GM23248 (cell line): Measurements from ENCODE around the gene PLCH2. TPM values are rescaled to one million over a fixed set of nuclear protein-coding genes. Genes with fewer than 3 reads are reported as not detected.

Experiments
- DNase-seq: peaks from one replicate; pipeline ENCODE4 v3.0.0-alpha.2; 2015
- H2AFZ ChIP-seq: fragments of 200-600 bp; sonication (generic); 2 replicates; pipeline ENCODE4 v1.6.1; 2016; ENCODE audit warnings: antibody characterized with exemption
- H3F3A ChIP-seq: fragments of 200-600 bp; sonication (generic); 2 replicates; pipeline ENCODE4 v1.6.1; 2016; ENCODE audit warnings: mild to moderate bottlenecking, antibody characterized with exemption, mixed run types; ENCODE audit not compliant: insufficient read depth
- H3K27ac ChIP-seq: fragments of 200-600 bp; sonication (generic); 2 replicates; pipeline ENCODE4 v1.5.1; 2016; ENCODE audit warnings: mild to moderate bottlenecking
- H3K27me3 ChIP-seq: fragments of 200-600 bp; sonication (generic); replicated peaks from 2 replicates; pipeline ENCODE4 v1.6.1; 2016; ENCODE audit warnings: mild to moderate bottlenecking; ENCODE audit not compliant: insufficient read depth
- H3K36me3 ChIP-seq: fragments of 200-600 bp; sonication (generic); 2 replicates; pipeline ENCODE4 v1.6.1; 2016; ENCODE audit warnings: low read depth, mild to moderate bottlenecking
- H3K4me1 ChIP-seq: fragments of 200-600 bp; sonication (generic); 2 replicates; pipeline ENCODE4 v1.6.1; 2016; ENCODE audit warnings: mild to moderate bottlenecking; ENCODE audit not compliant: insufficient read depth
- H3K4me2 ChIP-seq: fragments of 200-600 bp; sonication (generic); one replicate; pipeline ENCODE4 v1.6.1; 2016; ENCODE audit warnings: mild to moderate bottlenecking; ENCODE audit not compliant: unreplicated experiment
- H3K4me3 ChIP-seq: fragments of 200-600 bp; sonication (generic); 2 replicates; pipeline ENCODE4 v1.5.1; 2016; ENCODE audit warnings: mild to moderate bottlenecking
- H3K79me2 ChIP-seq: fragments of 200-600 bp; sonication (generic); 2 replicates; pipeline ENCODE4 v1.6.1; 2016; ENCODE audit warnings: mild to moderate bottlenecking; ENCODE audit not compliant: insufficient read depth
- H3K9ac ChIP-seq: fragments of 200-600 bp; sonication (generic); 2 replicates; pipeline ENCODE4 v1.6.1; 2016; ENCODE audit warnings: mild to moderate bottlenecking
- H3K9me2 ChIP-seq: fragments of 200-600 bp; sonication (generic); 2 replicates; pipeline ENCODE4 v1.6.1; 2016; ENCODE audit warnings: mixed run types, mild to moderate bottlenecking, moderate library complexity; ENCODE audit not compliant: insufficient read depth
- H3K9me3 ChIP-seq: fragments of 200-600 bp; sonication (generic); one replicate; pipeline ENCODE4 v1.6.1; 2017; ENCODE audit warnings: low read depth
- H4K20me1 ChIP-seq: fragments of 200-600 bp; sonication (generic); 2 replicates; pipeline ENCODE4 v1.6.0; 2016; ENCODE audit not compliant: insufficient read depth
- EZH2 ChIP-seq: fragments of 200-600 bp; sonication (generic); IDR thresholded peaks from 2 replicates; pipeline ENCODE4 v1.6.1; 2018; ENCODE audit warnings: antibody characterized with exemption, mild to moderate bottlenecking; ENCODE audit not compliant: insufficient read depth, poor library complexity, severe bottlenecking
- EZH2phosphoT487 ChIP-seq: fragments of 200-600 bp; sonication (generic); IDR thresholded peaks from 2 replicates; pipeline ENCODE4 v1.6.1; 2018; ENCODE audit warnings: antibody characterized with exemption, moderate library complexity, mild to moderate bottlenecking, low read depth; ENCODE audit not compliant: insufficient read depth
- WGBS, 2 experiments: methylation state at CpG; one replicate each; pipeline ENCODE4 v1.1.6; 2015 to 2017; ENCODE audit warnings: low lambda C conversion rate in 2 of 2, low coverage in 1 of 2; ENCODE audit errors: missing lambda C conversion rate in 2 of 2; 5-methylcytosine and 5-hydroxymethylcytosine counted together
- in situ Hi-C: fragments of 300-500 bp; cut with MboI; formaldehyde crosslinking; loops from 2 replicates; pipeline ENCODE4 v1.15.0; 2020
- polyA plus RNA-seq: library from polyadenylated mRNA; unstranded; fragments of >200 nt; fragmentation: Nextera tagmentation; extraction: Ambion mirVana; gene quantifications from 2 replicates; pipeline ENCODE4 v1.2.1, GENCODE V29; 2016
- total RNA-seq: library from RNA; depleted of rRNA; stranded (reverse); fragments of >200 nt; shearing (Covaris generic); gene quantifications from 2 replicates; pipeline ENCODE4 v1.2.3, GENCODE V29; 2014

Gene PLCH2
- total and polyA plus RNA-seq, 2 experiments from 2014 or later = not detected

GRCh38 chr1:2495546-2495945 is 19.5 kb downstream of the PLCH2 start:
- Histone ChIP-seq H3K9me2 (no peaks in the 10 kb centered on the region), H3K36me3 (no peaks in the 10 kb centered on the region), H3K4me3 (no peak overlapping the region), H3K27me3 (peaks cover 7% of the 10 kb centered on the region; the same call in 1 of the 2 replicates), H3K4me1 (no peaks in the 10 kb centered on the region), H4K20me1 (no peaks in the 10 kb centered on the region), H3K9me3 (no peaks in the 10 kb centered on the region), H3K79me2 (no peaks in the 10 kb centered on the region), H3F3A (no peaks in the 10 kb centered on the region), H3K4me2 (no peak overlapping the region), H3K9ac (no peak overlapping the region), H2AFZ (no peak overlapping the region), H3K27ac (no peak overlapping the region)
- WGBS, 2 experiments = 68 to 85% methylated on average over 10 to 11 of the region's 12 CpGs
- no peak for TF ChIP-seq EZH2phosphoT487
- TF ChIP-seq EZH2 = no peak
- DNase-seq = no peak
- in situ Hi-C loops = no loop called here

- in situ Hi-C loops = no loop called here
These were observed 20.1 kb downstream of the PLCH2 start for GRCh38 chr1:2496087-2496622.

GRCh38 chr1:2496746-2497145 is 20.7 kb downstream of the PLCH2 start:
- TF ChIP-seq EZH2phosphoT487 (no peak), EZH2 (no peak)
- in situ Hi-C loops = no loop called here

More at GRCh38 chr1:2496087-2496622, 20.1 kb downstream of the PLCH2 start:
- DNase-seq = no peak
- Histone ChIP-seq H3K27ac (no peak overlapping the region), H3K4me3 (no peak overlapping the region), H3K4me1 (no peaks in the 10 kb centered on the region), H3K79me2 (no peaks in the 10 kb centered on the region), H3F3A (no peaks in the 10 kb centered on the region), H3K9me3 (no peaks in the 10 kb centered on the region), H3K9me2 (no peaks in the 10 kb centered on the region), H3K27me3 (peaks cover 7% of the 10 kb centered on the region; the same call in 1 of the 2 replicates), H4K20me1 (no peaks in the 10 kb centered on the region), H3K36me3 (no peaks in the 10 kb centered on the region), H3K4me2 (no peak overlapping the region), H3K9ac (no peak overlapping the region), H2AFZ (no peak overlapping the region)
- TF ChIP-seq EZH2 (no peak), EZH2phosphoT487 (no peak)
- WGBS, 2 experiments = 83 to 86% methylated on average over 23 to 28 of the region's 28 CpGs

GRCh38 chr1:2497891-2498290 is 21.8 kb downstream of the PLCH2 start:
- Histone ChIP-seq H3K79me2 (no peaks in the 10 kb centered on the region), H3K4me2 (no peak overlapping the region)
- in situ Hi-C loops = no loop called here

More at GRCh38 chr1:2496746-2497145, 20.7 kb downstream of the PLCH2 start:
- Histone ChIP-seq H3K36me3 (no peaks in the 10 kb centered on the region), H3K9ac (no peak overlapping the region), H3K27me3 (peaks cover 7% of the 10 kb centered on the region; the same call in 1 of the 2 replicates), H3K4me1 (no peaks in the 10 kb centered on the region), H3K4me2 (no peak overlapping the region), H2AFZ (no peak overlapping the region), H3K27ac (no peak overlapping the region), H3F3A (no peaks in the 10 kb centered on the region), H4K20me1 (no peaks in the 10 kb centered on the region), H3K79me2 (no peaks in the 10 kb centered on the region), H3K4me3 (no peak overlapping the region), H3K9me3 (no peaks in the 10 kb centered on the region), H3K9me2 (no peaks in the 10 kb centered on the region)
- 53 to 64% methylated on average over 20 to 26 of the region's 26 CpGs for WGBS, 2 experiments
- DNase-seq = no peak

More at GRCh38 chr1:2497891-2498290, 21.8 kb downstream of the PLCH2 start:
- Histone ChIP-seq H3K36me3 (no peaks in the 10 kb centered on the region), H3K4me1 (no peaks in the 10 kb centered on the region), H3K9me3 (no peaks in the 10 kb centered on the region), H3K27me3 (no peaks in the 10 kb centered on the region; the same call in 1 of the 2 replicates), H3F3A (no peaks in the 10 kb centered on the region), H3K9me2 (no peaks in the 10 kb centered on the region), H3K9ac (no peak overlapping the region), H2AFZ (no peak overlapping the region), H4K20me1 (no peaks in the 10 kb centered on the region), H3K4me3 (no peak overlapping the region), H3K27ac (no peak overlapping the region)
- no peak for DNase-seq
- TF ChIP-seq EZH2phosphoT487 (no peak), EZH2 (no peak)
- 11 to 27% methylated on average over 3 to 4 of the region's 4 CpGs for WGBS, 2 experiments
